HG02938 (cell line): ENCODE data around the gene EFNA5.

Source experiments
- ATAC-seq: cut with Tn5 transposase; IDR thresholded peaks from one replicate; pipeline ENCODE4 v1.9.1; 2021; ENCODE audit warnings: mild to moderate bottlenecking, moderate library complexity; ENCODE audit not compliant: unreplicated experiment

Gene EFNA5

DNA sequence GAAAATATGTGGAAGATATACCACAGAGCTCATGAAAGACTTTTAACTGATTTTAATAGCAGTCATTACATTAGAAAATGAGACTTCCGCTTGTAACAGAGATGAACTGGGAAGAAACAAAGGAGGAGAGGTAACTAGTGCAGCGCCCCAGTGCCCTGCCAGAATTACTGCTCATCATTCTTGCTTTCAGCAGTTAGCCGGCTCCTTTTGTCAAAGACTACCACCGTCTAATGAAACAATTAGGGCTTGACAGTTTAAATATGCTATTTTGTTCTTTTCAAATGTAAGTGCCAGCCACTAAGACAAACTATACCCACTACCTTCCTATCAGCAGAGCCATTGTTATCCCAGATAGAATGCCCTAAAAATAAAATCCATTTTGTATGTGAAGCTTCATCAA lies 328.4 kb downstream of the EFNA5 start:
- ATAC-seq = no peak

GRCh38 chr5:107341376-107342084 lies 329.2 kb downstream of the EFNA5 start:
- ATAC-seq = no peak

GRCh38 chr5:107340631-107341030 lies 330.1 kb downstream of the EFNA5 start:
- ATAC-seq = no peak

- ATAC-seq = no peak
These were observed 332.4 kb downstream of the EFNA5 start for GRCh38 chr5:107338335-107338734.

GRCh38 chr5:107337281-107337680 lies 333.5 kb downstream of the EFNA5 start:
- ATAC-seq = no peak

GRCh38 chr5:107331882-107332281 lies 338.9 kb downstream of the EFNA5 start:
- ATAC-seq = no peak

GRCh38 chr5:107331312-107331711 lies 339.4 kb downstream of the EFNA5 start:
- ATAC-seq = no peak

GRCh38 chr5:107330903-107331302 lies 339.8 kb downstream of the EFNA5 start:
- no peak for ATAC-seq

DNA sequence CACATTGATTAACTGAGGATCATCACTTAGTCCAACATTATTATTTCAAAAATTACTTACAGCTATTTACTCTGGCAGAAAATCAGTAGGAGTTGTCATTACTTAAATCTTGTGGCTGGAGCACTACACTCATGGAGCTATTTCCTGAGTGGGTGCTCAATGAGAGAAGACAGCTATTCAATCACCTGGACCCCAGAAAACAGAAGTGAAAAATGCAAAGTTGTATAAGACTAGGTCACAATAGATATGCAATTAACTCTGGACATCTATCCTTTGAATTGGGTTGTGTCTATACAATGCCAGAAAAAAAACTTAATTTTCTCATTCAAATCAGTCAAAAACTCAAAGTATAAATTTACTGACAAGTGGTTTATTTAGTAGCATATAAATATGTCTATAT lies 340.9 kb downstream of the EFNA5 start:
- peak; percentile 86 for ATAC-seq
